Measurements from ENCODE around the gene TBX3.

The TBX3 gene

GRCh38 chr12:114696443-114697242, 12.7 kb upstream of the TBX3 start:
- no peak for DNase-seq (ENCODE audit: low read depth in 2 of 2)

GRCh38 chr12:114695305-114695592, 11.3 kb upstream of the TBX3 start:
- DNase-seq (ENCODE audit: low read depth in 2 of 2), result no peak

GRCh38 chr12:114694436-114695304, 10.7 kb upstream of the TBX3 start:
- no peak for DNase-seq (ENCODE audit: low read depth in 2 of 2)

- no peak for DNase-seq (ENCODE audit: low read depth in 2 of 2)
Observed at GRCh38 chr12:114693532-114693931, 9.6 kb upstream of the TBX3 start.

- DNase-seq (ENCODE audit: low read depth in 2 of 2), result no peak
Observed at GRCh38 chr12:114693059-114693531, 9.1 kb upstream of the TBX3 start.

GRCh38 chr12:114692186-114693058, 8.4 kb upstream of the TBX3 start:
- DNase-seq (ENCODE audit: low read depth in 2 of 2), result no peak

GRCh38 chr12:114691763-114692185, 7.8 kb upstream of the TBX3 start:
- DNase-seq (ENCODE audit: low read depth in 2 of 2), result no peak

GRCh38 chr12:114691196-114691595, 7.2 kb upstream of the TBX3 start:
- DNase-seq (ENCODE audit: low read depth in 2 of 2), result no peak

GRCh38 chr12:114690267-114691135, 6.5 kb upstream of the TBX3 start:
- DNase-seq (ENCODE audit: low read depth in 2 of 2), result no peak

- no peak for DNase-seq (ENCODE audit: low read depth in 2 of 2)
Observed at GRCh38 chr12:114689075-114689994, 5.4 kb upstream of the TBX3 start.

GRCh38 chr12:114688256-114688845, 4.4 kb upstream of the TBX3 start:
- no peak for DNase-seq (ENCODE audit: low read depth in 2 of 2)

GRCh38 chr12:114687802-114688201, 3.8 kb upstream of the TBX3 start:
- no peak for DNase-seq (ENCODE audit: low read depth in 2 of 2)

- no peak for DNase-seq (ENCODE audit: low read depth in 2 of 2)
Observed at GRCh38 chr12:114686773-114687500, 3.0 kb upstream of the TBX3 start.

- DNase-seq (ENCODE audit: low read depth in 2 of 2), result no peak
Observed at GRCh38 chr12:114686426-114686772, 2.4 kb upstream of the TBX3 start.

- no peak for DNase-seq (ENCODE audit: low read depth in 2 of 2)
Observed at GRCh38 chr12:114685869-114686268, 1.9 kb upstream of the TBX3 start.

- no peak for DNase-seq (ENCODE audit: low read depth in 2 of 2)
Observed at GRCh38 chr12:114685320-114685781, 1.4 kb upstream of the TBX3 start.

- DNase-seq (ENCODE audit: low read depth in 2 of 2), result no peak
Observed at GRCh38 chr12:114684870-114685273, 897 bp upstream of the TBX3 start.

GRCh38 chr12:114683709-114684097, 272 bp downstream of the TBX3 start:
- DNase-seq (ENCODE audit: low read depth in 2 of 2), result no peak
